HG02759 (cell line): ENCODE results near the gene CRISPLD2.

Source experiments
- ATAC-seq: cut with Tn5 transposase; IDR thresholded peaks from one replicate; pipeline ENCODE4 v1.9.1; 2021; ENCODE audit warnings: mild to moderate bottlenecking, moderate library complexity; ENCODE audit not compliant: unreplicated experiment

The CRISPLD2 gene

GRCh38 chr16:84795329-84796053, 24.3 kb upstream of the CRISPLD2 start:
- ATAC-seq, result no peak

DNA sequence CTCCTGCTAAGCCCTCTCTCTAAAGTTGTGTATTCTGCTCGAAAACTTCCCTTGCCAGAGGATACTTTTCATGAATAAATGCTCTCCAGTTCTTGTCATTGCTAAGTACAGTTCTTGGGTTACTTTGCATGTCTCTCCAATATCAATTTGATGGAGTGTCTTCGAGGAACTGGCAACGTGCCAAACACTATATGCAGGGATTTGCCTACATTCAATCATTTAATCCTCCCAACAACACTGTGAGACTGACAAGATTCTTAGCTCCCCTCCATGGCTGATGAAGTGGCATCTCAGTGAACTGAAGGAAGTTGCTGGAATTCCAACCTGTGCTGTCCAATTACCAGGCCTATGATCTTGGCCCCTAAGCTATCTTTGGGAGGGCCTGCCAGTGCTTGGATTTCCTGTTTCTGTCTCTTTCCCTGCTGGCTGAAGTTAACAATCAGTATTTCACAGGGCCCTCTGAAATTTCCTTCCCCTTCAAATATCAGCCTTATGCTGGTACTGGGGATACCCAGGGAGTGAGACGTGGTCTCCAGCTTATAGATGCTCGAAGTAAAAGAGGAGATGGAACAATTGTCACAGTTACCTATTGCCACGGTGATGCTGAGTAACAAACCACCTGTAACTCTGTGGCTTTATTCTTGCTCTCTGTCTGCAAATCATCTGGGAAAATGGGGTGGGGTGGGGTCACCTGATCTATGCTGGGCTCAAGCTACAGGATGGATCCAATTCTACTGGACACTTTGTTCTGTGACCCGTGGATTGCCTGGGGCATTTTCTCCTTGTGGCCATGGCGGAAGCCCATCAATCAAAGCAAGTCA, 19.4 kb upstream of the CRISPLD2 start:
- ATAC-seq, result no peak

- ATAC-seq, result no peak
These were observed 16.6 kb upstream of the CRISPLD2 start for GRCh38 chr16:84803146-84803545.

DNA sequence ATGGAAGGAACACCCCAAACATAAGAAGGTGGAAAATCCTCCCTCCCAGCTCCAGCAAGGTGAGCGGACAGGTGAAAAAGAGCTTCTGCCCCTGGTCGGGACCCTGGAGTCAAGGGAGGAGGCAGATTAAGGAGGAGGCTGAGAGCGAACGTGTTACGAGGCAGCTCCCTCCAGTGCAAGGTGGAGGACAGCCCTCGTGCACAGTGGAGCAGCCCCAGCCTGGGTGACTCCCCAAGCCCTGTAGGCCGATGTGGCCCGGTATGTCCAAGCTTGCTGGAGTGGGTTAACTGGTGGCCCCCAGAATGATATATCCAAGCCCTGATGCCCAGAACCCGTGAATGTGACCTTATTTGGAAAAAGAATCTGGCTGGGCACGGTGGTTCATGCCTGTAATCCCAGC, 15.5 kb upstream of the CRISPLD2 start:
- ATAC-seq, result no peak

- no peak for ATAC-seq
These were observed 13.4 kb upstream of the CRISPLD2 start for GRCh38 chr16:84806256-84806889.

GRCh38 chr16:84806890-84807258, 12.9 kb upstream of the CRISPLD2 start:
- no peak for ATAC-seq

- no peak for ATAC-seq
These were observed 12.0 kb upstream of the CRISPLD2 start for GRCh38 chr16:84807776-84808175.

- no peak for ATAC-seq
These were observed 11.0 kb upstream of the CRISPLD2 start for GRCh38 chr16:84808826-84809225.

GRCh38 chr16:84810518-84811273, 9.1 kb upstream of the CRISPLD2 start:
- ATAC-seq, result no peak

DNA sequence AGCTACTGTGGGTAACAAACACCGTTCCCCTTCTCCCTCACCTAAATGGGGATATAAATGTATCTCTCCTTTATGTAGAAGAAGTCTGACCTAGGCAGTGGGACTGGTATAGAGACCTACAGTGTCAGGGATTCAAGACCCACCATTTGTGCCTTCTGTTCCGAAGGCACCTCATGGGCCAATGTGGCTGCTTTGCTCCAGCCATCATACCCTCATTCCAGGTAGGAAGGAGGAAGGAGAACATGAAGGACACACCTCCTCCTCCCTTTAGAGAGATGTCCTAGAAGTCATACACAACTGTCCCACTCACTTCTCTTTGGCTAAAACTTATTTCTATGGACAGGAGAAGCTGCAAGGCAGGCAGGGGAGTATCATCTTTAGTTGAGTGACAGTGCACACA, 8.3 kb upstream of the CRISPLD2 start:
- no peak for ATAC-seq

DNA sequence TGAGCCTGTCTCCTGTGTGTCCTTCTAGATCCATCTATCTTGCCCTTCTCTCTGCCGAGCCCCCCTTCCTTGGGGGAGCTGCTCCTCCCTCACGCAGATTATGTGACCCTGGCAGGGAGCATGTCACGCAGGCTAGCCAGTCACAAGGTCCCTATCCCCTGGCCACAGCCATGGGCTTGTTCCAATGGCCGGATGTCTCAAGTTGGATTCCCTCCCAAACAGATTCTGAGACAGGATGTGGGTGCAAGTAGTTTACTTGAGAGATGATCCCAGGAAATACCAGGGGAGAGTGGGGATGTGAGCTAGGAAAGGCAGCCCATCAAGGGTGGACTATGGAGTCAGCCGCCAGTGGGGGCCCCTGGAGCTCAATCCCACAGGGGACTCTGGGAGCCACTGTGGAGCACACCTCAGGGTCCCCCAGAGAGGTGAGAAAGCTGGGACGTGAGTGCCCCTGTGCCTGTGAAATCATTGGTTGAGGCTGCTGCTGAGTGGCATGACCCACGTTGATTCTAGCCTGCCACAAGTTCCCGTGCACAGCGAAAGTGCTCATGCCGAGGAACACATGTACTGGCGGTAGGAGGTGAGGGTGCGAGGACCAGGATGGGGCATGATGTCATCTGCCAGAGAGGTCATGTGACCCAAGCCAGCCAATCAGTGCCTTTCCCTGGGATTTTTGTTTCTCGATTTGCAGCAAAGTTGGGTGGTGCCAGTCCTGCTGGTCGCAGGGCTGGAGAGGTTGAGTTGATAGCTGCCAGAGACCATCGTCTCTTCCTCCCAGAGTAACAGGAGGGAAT, 6.4 kb upstream of the CRISPLD2 start:
- ATAC-seq, result no peak

GRCh38 chr16:84815462-84815861, 4.3 kb upstream of the CRISPLD2 start:
- no peak for ATAC-seq

DNA sequence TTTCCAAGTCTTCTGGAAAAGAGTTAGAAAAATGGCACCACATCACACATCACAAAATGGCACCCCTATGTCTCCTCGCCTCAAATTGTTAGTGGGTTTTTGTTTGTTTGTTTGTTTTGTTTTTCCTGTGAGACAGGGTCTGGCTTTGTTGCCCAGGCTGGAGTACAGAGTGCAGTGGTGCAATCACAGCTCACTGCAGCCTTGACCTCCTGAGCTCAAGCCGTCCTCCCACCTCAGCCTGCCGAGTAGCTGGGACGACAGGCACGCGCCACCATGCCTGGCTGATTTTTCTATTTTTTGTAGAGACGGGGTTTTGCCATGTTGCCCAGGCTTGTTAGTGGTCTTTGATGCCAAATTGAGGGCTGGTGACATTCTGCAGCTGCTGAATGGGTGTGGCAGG, 3.8 kb upstream of the CRISPLD2 start:
- ATAC-seq, result no peak

- no peak for ATAC-seq
These were observed 3.3 kb upstream of the CRISPLD2 start for GRCh38 chr16:84816485-84816884.

DNA sequence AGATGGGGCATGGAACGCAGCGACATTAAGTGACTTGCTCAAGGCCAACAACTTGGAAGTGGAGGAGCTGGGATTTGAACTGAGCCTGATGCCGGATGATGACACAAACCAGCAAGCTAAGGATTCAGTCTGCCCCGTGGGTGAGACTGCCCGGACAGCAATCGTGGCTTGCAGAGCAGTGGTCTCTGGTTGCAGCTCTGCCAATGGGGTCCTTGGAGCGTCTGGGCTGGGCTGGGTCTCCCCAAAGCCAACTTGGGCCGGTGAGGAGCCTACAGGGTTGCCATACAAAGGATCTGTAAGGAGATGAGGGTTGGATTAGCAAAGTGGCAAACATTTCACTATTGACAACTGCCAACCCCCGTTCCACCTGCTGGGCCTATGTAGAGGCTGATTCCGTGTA, 2.6 kb upstream of the CRISPLD2 start:
- ATAC-seq, result no peak

- no peak for ATAC-seq
These were observed 2.2 kb upstream of the CRISPLD2 start for GRCh38 chr16:84817613-84818012.

DNA sequence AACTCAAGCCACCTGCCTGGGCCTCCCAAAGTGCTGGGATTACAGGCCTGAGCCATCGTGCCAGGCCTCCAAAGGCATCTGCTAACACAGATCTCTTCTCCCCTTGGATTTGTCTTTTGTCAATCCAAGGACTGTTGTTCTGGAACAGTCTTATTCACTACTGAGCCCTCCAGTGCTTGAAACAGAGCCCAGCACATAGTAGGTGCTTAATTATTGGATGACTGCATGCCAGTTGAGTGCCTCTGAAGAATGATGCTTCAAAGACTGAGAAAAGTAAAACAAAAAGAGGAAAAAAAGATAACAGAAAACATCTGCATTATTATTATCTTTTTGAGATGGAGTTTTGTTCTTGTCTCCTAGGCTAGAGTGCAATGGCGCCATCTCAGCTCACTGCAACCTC, 1.7 kb upstream of the CRISPLD2 start:
- no peak for ATAC-seq

DNA sequence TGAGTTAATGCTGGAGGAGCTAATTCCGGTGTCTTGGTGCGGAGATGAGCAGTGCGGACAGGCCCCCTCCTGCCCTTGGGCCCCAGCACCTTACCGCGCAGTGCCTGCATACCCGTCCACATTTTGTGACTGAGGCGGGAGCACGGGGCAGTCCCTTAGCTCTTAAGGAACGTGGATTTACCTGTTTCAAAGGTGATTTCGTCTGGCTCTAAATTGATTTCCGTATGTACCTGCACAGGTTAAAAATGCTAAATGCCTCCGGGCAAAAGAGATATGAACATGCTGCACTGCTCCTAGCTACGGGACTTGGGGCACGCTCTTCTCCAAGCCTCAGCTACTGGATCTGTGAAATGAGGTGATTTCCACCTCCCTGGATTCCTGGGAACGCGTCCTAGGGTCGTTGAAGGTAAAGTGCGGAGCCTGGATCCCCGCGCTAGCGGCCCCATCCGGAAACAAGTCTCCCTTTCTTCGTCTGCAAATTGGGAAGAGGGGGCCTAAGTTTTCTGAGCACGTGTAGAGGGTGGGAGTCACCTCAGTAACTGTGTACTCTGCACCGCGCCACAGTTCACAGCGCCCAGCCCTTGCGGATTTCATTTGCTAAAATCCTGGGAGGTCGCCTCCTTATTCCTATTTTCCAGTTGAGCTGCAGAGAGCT, 669 bp upstream of the CRISPLD2 start:
- no peak for ATAC-seq

DNA sequence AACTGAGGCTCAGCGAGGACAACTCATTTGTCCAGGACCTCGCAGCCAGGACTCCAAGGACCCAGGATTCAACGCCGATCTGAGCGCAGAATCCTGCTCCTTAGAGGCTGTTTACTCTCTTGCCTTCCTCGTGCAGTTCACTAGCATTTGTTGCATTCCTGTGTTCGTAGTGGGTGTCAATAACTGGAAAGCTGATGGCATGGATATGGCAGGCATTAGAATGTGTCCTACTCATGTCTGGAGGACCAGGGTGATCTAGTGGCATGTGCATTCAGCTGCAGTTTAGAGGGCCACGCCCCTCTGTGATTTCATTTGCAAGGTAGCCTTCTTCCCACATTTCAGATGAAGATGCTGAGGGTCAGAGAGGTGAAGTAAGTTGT, 510 bp downstream of the CRISPLD2 start:
- no peak for ATAC-seq

- no peak for ATAC-seq
These were observed 986 bp downstream of the CRISPLD2 start for GRCh38 chr16:84820771-84821170.
